ENCODE measurements around the gene ADCK2.
"Not testable (repeated sequence)": the region's sequence is repeated elsewhere in the genome, so short reads cannot be mapped to it uniquely, and the experiment has no call there.

Gene ADCK2

GRCh38 chr7:140719721-140720120, 47.0 kb downstream of the ADCK2 start:
- Histone ChIP-seq H3K27me3 (ENCODE audit: control insufficient read depth in 1 of 2, insufficient read depth in 2 of 2, low read length in 2 of 2) (no peaks in the 10 kb centered on the region), H3K4me3 (ENCODE audit: low read length in 2 of 2) (no peak overlapping the region), H3K9me3 (ENCODE audit: control insufficient read depth in 2 of 2, low read length in 2 of 2) (no peaks in the 10 kb centered on the region), H3K27ac (ENCODE audit: low read length) (no peak overlapping the region), H3K36me3 (ENCODE audit: control insufficient read depth in 2 of 2, insufficient read depth in 2 of 2, low read length in 2 of 2) (peaks cover 3 to 4% of the 10 kb centered on the region in 2 donors), H3K9ac (ENCODE audit: low read length in 2 of 2) (no peak overlapping the region), H3K4me1 (ENCODE audit: control insufficient read depth, insufficient read depth, low read length) (no peaks in the 10 kb centered on the region)

GRCh38 chr7:140722254-140722653, 49.5 kb downstream of the ADCK2 start:
- Histone ChIP-seq H3K4me1 (ENCODE audit: control insufficient read depth, insufficient read depth, low read length) (no peaks in the 10 kb centered on the region), H3K27me3 (ENCODE audit: control insufficient read depth in 1 of 2, insufficient read depth in 2 of 2, low read length in 2 of 2) (no peaks in the 10 kb centered on the region), H3K36me3 (ENCODE audit: control insufficient read depth in 2 of 2, insufficient read depth in 2 of 2, low read length in 2 of 2) (peaks cover 7 to 9% of the 10 kb centered on the region in 2 donors), H3K4me3 (ENCODE audit: low read length in 2 of 2) (no peak overlapping the region), H3K27ac (ENCODE audit: low read length) (no peak overlapping the region), H3K9ac (ENCODE audit: low read length in 2 of 2) (no peak overlapping the region), H3K9me3 (ENCODE audit: control insufficient read depth in 2 of 2, low read length in 2 of 2) (no peaks in the 10 kb centered on the region)

GRCh38 chr7:140723006-140723405, 50.3 kb downstream of the ADCK2 start:
- Histone ChIP-seq H3K9me3 (ENCODE audit: control insufficient read depth in 2 of 2, low read length in 2 of 2) (no peaks in the 10 kb centered on the region), H3K4me3 (ENCODE audit: low read length in 2 of 2) (no peak overlapping the region), H3K4me1 (ENCODE audit: control insufficient read depth, insufficient read depth, low read length) (no peaks in the 10 kb centered on the region), H3K27me3 (ENCODE audit: control insufficient read depth in 1 of 2, insufficient read depth in 2 of 2, low read length in 2 of 2) (no peaks in the 10 kb centered on the region), H3K9ac (ENCODE audit: low read length in 2 of 2) (no peak overlapping the region), H3K27ac (ENCODE audit: low read length) (no peak overlapping the region), H3K36me3 (ENCODE audit: control insufficient read depth in 2 of 2, insufficient read depth in 2 of 2, low read length in 2 of 2) (peaks cover 7 to 9% of the 10 kb centered on the region in 2 donors)

- no peak overlapping the region for H3K9ac ChIP-seq (ENCODE audit: low read length in 2 of 2)
- no peaks in the 10 kb centered on the region for H3K27me3 ChIP-seq (ENCODE audit: control insufficient read depth in 1 of 2, insufficient read depth in 2 of 2, low read length in 2 of 2)
- peaks cover 7 to 9% of the 10 kb centered on the region in 2 donors for H3K36me3 ChIP-seq (ENCODE audit: control insufficient read depth in 2 of 2, insufficient read depth in 2 of 2, low read length in 2 of 2)
- no peak overlapping the region for H3K4me3 ChIP-seq (ENCODE audit: low read length in 2 of 2)
- no peak overlapping the region for H3K27ac ChIP-seq (ENCODE audit: low read length)
- no peaks in the 10 kb centered on the region for H3K4me1 ChIP-seq (ENCODE audit: control insufficient read depth, insufficient read depth, low read length)
- no peaks in the 10 kb centered on the region for H3K9me3 ChIP-seq (ENCODE audit: control insufficient read depth in 2 of 2, low read length in 2 of 2)
These were observed 50.8 kb downstream of the ADCK2 start for GRCh38 chr7:140723574-140723973.

GRCh38 chr7:140724706-140725105, 52.0 kb downstream of the ADCK2 start:
- Histone ChIP-seq H3K4me1 (ENCODE audit: control insufficient read depth, insufficient read depth, low read length) (no peaks in the 10 kb centered on the region), H3K9me3 (ENCODE audit: control insufficient read depth in 2 of 2, low read length in 2 of 2) (no peaks in the 10 kb centered on the region), H3K36me3 (ENCODE audit: control insufficient read depth in 2 of 2, insufficient read depth in 2 of 2, low read length in 2 of 2) (peaks cover 7 to 9% of the 10 kb centered on the region in 2 donors), H3K9ac (ENCODE audit: low read length in 2 of 2) (no peak overlapping the region), H3K27me3 (ENCODE audit: control insufficient read depth in 1 of 2, insufficient read depth in 2 of 2, low read length in 2 of 2) (no peaks in the 10 kb centered on the region), H3K4me3 (ENCODE audit: low read length in 2 of 2) (no peak overlapping the region), H3K27ac (ENCODE audit: low read length) (no peak overlapping the region)

GRCh38 chr7:140726281-140726680, 53.5 kb downstream of the ADCK2 start:
- Histone ChIP-seq H3K9ac (ENCODE audit: low read length in 2 of 2) (no peak overlapping the region), H3K4me3 (ENCODE audit: low read length in 2 of 2) (no peak overlapping the region), H3K36me3 (ENCODE audit: control insufficient read depth in 2 of 2, insufficient read depth in 2 of 2, low read length in 2 of 2) (peaks cover 9% of the 10 kb centered on the region in 2 donors), H3K4me1 (ENCODE audit: control insufficient read depth, insufficient read depth, low read length) (no peaks in the 10 kb centered on the region), H3K27ac (ENCODE audit: low read length) (no peak overlapping the region), H3K27me3 (ENCODE audit: control insufficient read depth in 1 of 2, insufficient read depth in 2 of 2, low read length in 2 of 2) (no peaks in the 10 kb centered on the region), H3K9me3 (ENCODE audit: control insufficient read depth in 2 of 2, low read length in 2 of 2) (no peaks in the 10 kb centered on the region)

- H3K27me3 ChIP-seq (ENCODE audit: control insufficient read depth in 1 of 2, insufficient read depth in 2 of 2, low read length in 2 of 2) = no peaks in the 10 kb centered on the region
- no peak overlapping the region for H3K27ac ChIP-seq (ENCODE audit: low read length)
These were observed 59.7 kb downstream of the ADCK2 start for GRCh38 chr7:140732416-140732815.

GRCh38 chr7:140734096-140734495, 61.4 kb downstream of the ADCK2 start:
- no peak overlapping the region for H3K4me3 ChIP-seq (ENCODE audit: low read length in 2 of 2)
- no peaks in the 10 kb centered on the region for H3K9me3 ChIP-seq (ENCODE audit: control insufficient read depth in 2 of 2, low read length in 2 of 2)
- H3K27ac ChIP-seq (ENCODE audit: low read length) = no peak overlapping the region
- no peaks in the 10 kb centered on the region for H3K27me3 ChIP-seq (ENCODE audit: control insufficient read depth in 1 of 2, insufficient read depth in 2 of 2, low read length in 2 of 2)
- peaks cover 2 to 10% of the 10 kb centered on the region in 2 donors for H3K36me3 ChIP-seq (ENCODE audit: control insufficient read depth in 2 of 2, insufficient read depth in 2 of 2, low read length in 2 of 2)
- no peak overlapping the region for H3K9ac ChIP-seq (ENCODE audit: low read length in 2 of 2)
- H3K4me1 ChIP-seq (ENCODE audit: control insufficient read depth, insufficient read depth, low read length) = no peaks in the 10 kb centered on the region

More at GRCh38 chr7:140732416-140732815, 59.7 kb downstream of the ADCK2 start:
- H3K36me3 ChIP-seq (ENCODE audit: control insufficient read depth in 2 of 2, insufficient read depth in 2 of 2, low read length in 2 of 2) = peaks cover 0 to 5% of the 10 kb centered on the region in 2 donors
- no peak overlapping the region for H3K9ac ChIP-seq (ENCODE audit: low read length in 2 of 2)
- no peaks in the 10 kb centered on the region for H3K4me1 ChIP-seq (ENCODE audit: control insufficient read depth, insufficient read depth, low read length)
- H3K9me3 ChIP-seq (ENCODE audit: control insufficient read depth in 2 of 2, low read length in 2 of 2) = no peaks in the 10 kb centered on the region
- no peak overlapping the region for H3K4me3 ChIP-seq (ENCODE audit: low read length in 2 of 2)

GRCh38 chr7:140734729-140735128, 62.0 kb downstream of the ADCK2 start:
- H3K9me3 ChIP-seq (ENCODE audit: control insufficient read depth in 2 of 2, low read length in 2 of 2) = no peaks in the 10 kb centered on the region
- no peak overlapping the region for H3K27ac ChIP-seq (ENCODE audit: low read length)
- H3K4me3 ChIP-seq (ENCODE audit: low read length in 2 of 2) = no peak overlapping the region
- no peaks in the 10 kb centered on the region for H3K27me3 ChIP-seq (ENCODE audit: control insufficient read depth in 1 of 2, insufficient read depth in 2 of 2, low read length in 2 of 2)
- H3K4me1 ChIP-seq (ENCODE audit: control insufficient read depth, insufficient read depth, low read length) = no peaks in the 10 kb centered on the region
- no peak overlapping the region for H3K9ac ChIP-seq (ENCODE audit: low read length in 2 of 2)
- H3K36me3 ChIP-seq (ENCODE audit: control insufficient read depth in 2 of 2, insufficient read depth in 2 of 2, low read length in 2 of 2) = peaks cover 5 to 13% of the 10 kb centered on the region in 2 donors

GRCh38 chr7:140738280-140738679, 65.5 kb downstream of the ADCK2 start:
- Histone ChIP-seq H3K27me3 (ENCODE audit: control insufficient read depth in 1 of 2, insufficient read depth in 2 of 2, low read length in 2 of 2) (no peaks in the 10 kb centered on the region), H3K9me3 (ENCODE audit: control insufficient read depth in 2 of 2, low read length in 2 of 2) (no peaks in the 10 kb centered on the region), H3K4me1 (ENCODE audit: control insufficient read depth, insufficient read depth, low read length) (no peaks in the 10 kb centered on the region), H3K9ac (ENCODE audit: low read length in 2 of 2) (no peak overlapping the region), H3K4me3 (ENCODE audit: low read length in 2 of 2) (no peak overlapping the region), H3K36me3 (ENCODE audit: control insufficient read depth in 2 of 2, insufficient read depth in 2 of 2, low read length in 2 of 2) (peaks cover 9 to 10% of the 10 kb centered on the region in 2 donors), H3K27ac (ENCODE audit: low read length) (no peak overlapping the region)

GRCh38 chr7:140743255-140743654, 70.5 kb downstream of the ADCK2 start:
- H3K9ac ChIP-seq (ENCODE audit: low read length in 2 of 2); H3K27ac ChIP-seq (ENCODE audit: low read length); H3K4me1 ChIP-seq (ENCODE audit: control insufficient read depth, insufficient read depth, low read length); H3K36me3 ChIP-seq (ENCODE audit: control insufficient read depth in 2 of 2, insufficient read depth in 2 of 2, low read length in 2 of 2); H3K4me3 ChIP-seq (ENCODE audit: low read length in 2 of 2); H3K27me3 ChIP-seq (ENCODE audit: control insufficient read depth in 1 of 2, insufficient read depth in 2 of 2, low read length in 2 of 2); H3K9me3 ChIP-seq (ENCODE audit: control insufficient read depth in 2 of 2, low read length in 2 of 2): not testable (repeated sequence)

All from stomach smooth muscle (tissue), 2 donors.